Measurements from ENCODE around the gene INF2. TPM values are rescaled to one million over a fixed set of nuclear protein-coding genes. Genes with fewer than 3 reads are reported as not detected.

INF2 gene
- total RNA-seq, 1 donor from 2014 or later = 41.2 TPM

- DNase-seq (ENCODE audit: low spot score) = peak; percentile 100
- intact Hi-C loops (cut with DNase I) = no loop called here
These were observed 63.5 kb downstream of the INF2 start, which contains the start of gene SIVA1 for GRCh38 chr14:104752735-104753527. SIVA1 (plus strand) TSS chr14:104753147; CDS start chr14:104753202, 55 bp downstream.

DNA sequence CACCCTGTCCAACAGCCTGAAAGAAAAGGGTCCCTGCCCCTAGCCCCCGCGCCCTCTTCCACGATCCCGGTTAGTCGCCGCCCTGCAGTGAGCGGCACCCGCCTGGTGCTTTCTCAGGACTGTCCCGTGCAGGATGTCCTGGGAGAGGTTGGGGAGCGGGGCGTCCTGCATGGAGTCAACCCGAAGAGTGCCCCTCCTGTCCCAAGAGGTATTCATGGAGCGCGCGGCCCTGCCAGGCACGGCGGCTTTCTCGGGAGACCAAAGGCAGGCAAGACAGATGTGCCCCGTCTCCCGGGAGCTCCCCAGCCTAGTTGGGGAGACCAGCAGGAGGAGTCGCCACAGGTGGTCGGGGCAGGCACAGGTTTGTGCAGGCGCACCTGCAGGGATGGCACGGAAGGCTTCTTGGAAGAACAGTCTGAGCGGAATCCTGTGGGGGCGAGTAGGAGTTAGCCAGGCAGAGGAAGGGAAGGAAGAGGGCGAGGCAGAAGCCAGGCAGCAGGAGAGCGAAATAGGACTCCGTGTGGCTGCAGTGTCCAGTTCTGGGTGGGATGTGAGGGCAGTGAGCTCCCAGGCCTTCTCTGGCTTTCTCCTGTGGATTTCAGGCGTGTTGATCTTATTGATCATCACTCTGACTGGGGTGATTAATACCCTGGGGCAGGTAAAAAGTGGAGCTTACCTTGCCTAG lies 64.3 kb downstream of the INF2 start:
- no peak for DNase-seq (ENCODE audit: low spot score)
- intact Hi-C loops (cut with DNase I) = no loop called here

DNA sequence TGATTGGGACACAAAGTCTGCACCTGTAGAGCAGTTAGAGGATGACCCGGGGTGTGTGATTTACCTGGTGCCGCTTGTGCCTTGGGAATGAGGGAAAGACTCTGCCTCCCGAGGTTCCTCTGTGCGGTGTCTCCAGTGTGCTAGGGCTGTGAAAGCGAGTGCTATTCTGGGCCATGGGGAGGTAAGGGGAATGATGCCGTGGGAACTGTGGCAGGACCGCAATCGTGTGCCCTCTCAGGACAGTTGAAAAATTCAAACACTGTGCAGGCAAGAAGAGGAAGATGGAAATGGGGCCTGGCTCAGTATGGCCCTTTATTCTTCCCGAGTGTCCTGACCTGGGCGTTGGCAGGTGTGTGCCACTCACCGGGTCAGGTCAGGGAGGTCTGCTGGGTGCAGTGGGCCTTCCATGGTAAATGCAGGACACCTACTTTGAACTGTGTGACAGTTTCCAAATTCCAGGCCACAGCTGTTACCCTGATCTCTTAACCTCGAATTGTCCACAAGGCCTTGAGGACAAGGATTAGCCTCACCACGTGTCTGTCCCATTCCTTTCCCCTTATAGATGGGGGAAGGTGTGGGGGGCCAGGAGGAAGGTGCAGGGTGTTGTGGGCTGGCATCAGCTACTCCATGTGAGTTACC lies 64.9 kb downstream of the INF2 start:
- no peak for DNase-seq (ENCODE audit: low spot score)
- intact Hi-C loops (cut with DNase I) = no loop called here

DNA sequence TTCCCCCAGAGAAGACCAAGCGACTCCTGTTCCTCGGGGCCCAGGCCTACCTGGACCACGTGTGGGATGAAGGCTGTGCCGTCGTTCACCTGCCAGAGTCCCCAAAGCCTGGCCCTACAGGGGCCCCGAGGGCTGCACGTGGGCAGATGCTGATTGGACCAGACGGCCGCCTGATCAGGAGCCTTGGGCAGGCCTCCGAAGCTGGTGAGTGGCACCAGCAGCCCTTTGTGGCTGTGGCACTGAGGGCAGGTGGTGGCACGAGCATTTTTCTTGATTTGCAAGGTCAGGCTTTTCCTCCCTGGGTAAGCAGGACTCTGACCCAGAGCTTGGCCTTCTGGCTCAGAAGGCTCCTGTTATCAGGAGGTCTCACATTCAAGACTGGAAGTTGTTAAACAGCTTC lies 66.2 kb downstream of the INF2 start:
- no peak for DNase-seq (ENCODE audit: low spot score)
- intact Hi-C loops (cut with DNase I) = no loop called here

GRCh38 chr14:104756477-104757237 lies 67.2 kb downstream of the INF2 start:
- intact Hi-C loops (cut with DNase I) = no loop called here
- no peak for DNase-seq (ENCODE audit: low spot score)

DNA sequence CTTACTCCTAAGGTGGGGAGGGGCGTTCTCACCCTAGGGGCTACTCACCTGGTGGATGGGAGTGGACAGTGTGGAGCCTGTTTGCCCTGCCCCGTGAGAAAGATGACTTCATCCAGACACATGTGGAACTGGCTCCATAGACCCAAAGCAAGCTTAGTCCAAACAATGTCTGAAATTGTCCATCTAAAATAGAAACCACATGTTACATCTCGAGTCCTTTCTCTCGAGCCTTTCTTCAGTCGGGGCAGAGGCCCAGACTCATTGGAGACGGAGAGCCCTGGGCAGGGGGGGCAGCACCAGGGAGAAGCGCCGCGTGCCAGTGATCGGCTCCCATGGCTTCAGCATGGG lies 67.8 kb downstream of the INF2 start:
- intact Hi-C loops (cut with DNase I) = no loop called here
- no peak for DNase-seq (ENCODE audit: low spot score)

DNA sequence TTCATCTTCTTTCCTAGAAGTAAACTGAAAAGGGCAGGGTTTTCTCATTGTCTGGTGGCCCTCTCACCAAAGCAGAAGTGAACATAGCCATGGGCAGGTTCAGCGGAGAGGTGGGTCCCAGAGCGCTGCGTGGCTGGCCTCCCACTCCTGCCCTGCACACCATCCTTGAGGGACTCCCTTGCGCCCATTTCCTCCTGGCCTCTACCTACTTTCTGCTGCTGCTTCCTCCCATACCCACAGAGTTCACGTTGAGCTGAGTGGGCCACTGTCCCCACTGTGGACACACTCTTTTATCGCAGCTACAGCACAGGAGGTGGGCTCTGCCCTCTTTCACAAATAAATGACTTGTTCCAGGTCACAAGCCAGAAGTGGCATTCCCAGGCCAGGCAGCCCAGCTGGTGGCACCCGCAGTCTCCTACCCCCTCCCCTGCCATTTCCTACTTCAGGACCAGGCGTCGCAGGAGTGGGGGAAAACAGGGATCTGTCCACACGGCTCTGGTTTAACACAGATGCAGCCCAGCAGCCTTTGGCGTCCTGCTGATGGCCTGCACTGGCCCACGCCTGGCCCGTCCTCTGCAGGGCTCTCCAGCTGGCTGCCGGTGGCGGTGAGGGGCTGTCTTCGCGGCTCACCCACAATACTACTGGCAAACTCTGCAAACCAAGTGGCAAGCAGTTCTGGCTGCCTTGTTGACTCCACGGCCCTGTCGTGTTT lies 68.4 kb downstream of the INF2 start:
- no peak for DNase-seq (ENCODE audit: low spot score)
- intact Hi-C loops (cut with DNase I) = no loop called here

DNA sequence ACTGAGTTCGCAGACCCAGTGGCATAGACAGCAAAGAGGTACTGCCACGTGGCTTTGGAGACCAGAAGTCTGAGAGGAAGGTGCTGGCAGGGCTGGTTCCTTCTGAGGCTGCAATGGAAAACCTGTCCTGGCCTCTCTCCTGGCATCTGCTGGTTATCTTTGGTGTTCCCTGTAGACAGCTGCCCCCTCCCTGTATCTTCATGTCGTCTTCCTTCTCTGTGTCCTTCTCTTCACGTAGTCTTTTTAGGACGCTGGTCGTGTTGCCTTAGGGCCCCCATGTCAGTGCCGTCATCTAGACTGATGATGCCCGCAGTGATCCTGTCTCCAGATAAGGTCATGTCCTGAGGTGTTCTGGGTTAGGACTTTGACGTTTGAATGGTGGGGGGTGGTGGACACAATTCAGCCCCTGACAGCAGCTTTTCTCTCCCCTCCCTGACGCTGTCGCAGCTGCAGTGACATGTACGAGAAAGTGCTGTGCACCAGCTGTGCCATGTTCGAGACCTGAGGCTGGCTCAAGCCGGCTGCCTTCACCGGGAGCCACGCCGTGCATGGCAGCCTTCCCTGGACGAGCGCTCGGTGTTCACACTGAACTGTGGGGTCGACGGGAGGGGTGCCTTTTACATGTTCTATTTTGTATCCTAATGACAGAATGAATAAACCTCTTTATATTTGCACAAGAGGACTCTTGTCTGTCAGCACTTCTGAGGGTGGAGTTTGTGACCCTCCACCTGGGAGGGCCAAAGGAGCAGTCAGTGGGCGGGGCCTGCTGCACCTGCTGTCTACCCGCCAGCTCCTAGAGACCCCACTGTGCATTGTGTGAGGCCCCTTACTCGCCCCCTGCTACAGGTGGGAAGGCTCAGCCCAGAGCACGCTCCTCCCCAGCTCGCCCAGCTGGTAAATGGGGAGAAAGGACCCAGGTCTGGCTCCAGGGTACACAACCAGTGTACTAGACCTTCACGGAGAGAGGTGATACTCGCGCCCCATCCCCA lies 69.9 kb downstream of the INF2 start:
- intact Hi-C loops (cut with DNase I) = no loop called here
- no peak for DNase-seq (ENCODE audit: low spot score)

- no peak for DNase-seq (ENCODE audit: low spot score)
- intact Hi-C loops (cut with DNase I) = loop anchor here (10.0 kb wide), 1 partner anchor 279 kb away; no protein-coding TSS in a partner anchor
These were observed 76.1 kb downstream of the INF2 start for GRCh38 chr14:104765517-104765916.

GRCh38 chr14:104766256-104766862 lies 76.9 kb downstream of the INF2 start:
- no peak for DNase-seq (ENCODE audit: low spot score)
- intact Hi-C loops (cut with DNase I) = loop anchor here (10.0 kb wide), 1 partner anchor 278 kb away; no protein-coding TSS in a partner anchor

- intact Hi-C loops (cut with DNase I) = loop anchor here (10.0 kb wide), 1 partner anchor 278 kb away; no protein-coding TSS in a partner anchor
- no peak for DNase-seq (ENCODE audit: low spot score)
These were observed 77.6 kb downstream of the INF2 start for GRCh38 chr14:104766863-104767633.

GRCh38 chr14:104767634-104767918 lies 78.2 kb downstream of the INF2 start:
- no peak for DNase-seq (ENCODE audit: low spot score)
- intact Hi-C loops (cut with DNase I) = loop anchor here (10.0 kb wide), 1 partner anchor 277 kb away; no protein-coding TSS in a partner anchor

DNA sequence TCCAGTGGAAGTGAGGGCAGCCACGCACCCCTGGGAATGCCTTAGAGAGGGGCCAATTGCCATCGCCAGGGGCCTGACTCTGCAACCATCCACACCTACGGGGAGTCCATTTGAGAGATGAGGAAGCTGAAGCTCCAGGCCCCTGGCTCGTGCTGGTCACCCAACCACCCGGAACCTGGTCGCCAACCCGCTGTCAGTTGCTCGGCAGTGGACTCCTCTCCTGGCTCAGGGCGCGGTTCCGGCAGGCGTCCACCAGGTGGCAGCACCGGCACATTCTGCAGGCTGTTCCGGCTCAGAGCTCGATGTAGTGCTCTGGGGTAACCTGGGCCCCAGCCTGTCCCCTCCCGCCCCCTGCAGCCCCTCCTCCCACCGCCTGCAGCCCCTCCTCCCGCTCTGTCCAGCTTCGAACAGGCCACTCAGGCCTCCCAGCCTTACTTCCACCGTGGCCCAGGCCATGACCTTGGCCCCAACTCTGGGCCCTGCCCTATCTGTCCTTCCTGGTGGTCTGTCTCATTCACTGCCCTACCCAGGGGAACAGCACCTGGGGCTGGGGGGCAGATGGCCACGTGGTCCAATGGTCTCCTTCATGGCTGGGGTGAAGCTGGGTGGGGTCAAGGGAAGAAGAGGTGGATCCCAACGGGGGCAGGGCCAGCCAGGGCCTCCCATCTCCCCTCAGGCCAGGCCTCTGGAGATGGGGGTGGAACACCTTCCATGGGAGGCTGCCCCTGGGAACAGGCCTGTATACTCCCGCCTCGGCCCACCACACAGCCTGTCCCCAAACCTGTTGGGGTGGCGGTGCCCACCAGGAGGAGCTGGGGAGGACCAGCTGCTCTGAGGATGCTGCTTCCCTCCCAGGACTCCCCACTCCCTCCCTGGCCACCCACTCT lies 79.3 kb downstream of the INF2 start:
- intact Hi-C loops (cut with DNase I) = loop anchor here (1.0 to 10.0 kb wide), 2 partner anchors 58 to 276 kb away; no protein-coding TSS in a partner anchor
- DNase-seq (ENCODE audit: low spot score) = peak; percentile 95

GRCh38 chr14:104769324-104770071 lies 80.1 kb downstream of the INF2 start:
- no peak for DNase-seq (ENCODE audit: low spot score)
- intact Hi-C loops (cut with DNase I) = loop anchor here (10.0 kb wide), 1 partner anchor 275 kb away; no protein-coding TSS in a partner anchor

- no peak for DNase-seq (ENCODE audit: low spot score)
- intact Hi-C loops (cut with DNase I) = no loop called here
These were observed 80.7 kb downstream of the INF2 start for GRCh38 chr14:104770072-104770579.

Data from cardiac septum (tissue), 1 donor.